Measurements from ENCODE around the gene RPS29.

GRCh38 chr14:49585803-49586672, at the start of gene RPS29:
- TF ChIP-seq CTCF (IDR thresholded peaks at IDR 0.05): no peak
- no peak for TF ChIP-seq SIN3A (IDR thresholded peaks at IDR 0.05; ENCODE audit: borderline replicate concordance, insufficient read depth, low read depth, low read length)
- no peak for TF ChIP-seq REST (IDR thresholded peaks at IDR 0.05; ENCODE audit: insufficient read depth in 1 of 2, low read depth in 2 of 2, low read length in 1 of 2)
- TF ChIP-seq POLR2AphosphoS5 (IDR thresholded peaks at IDR 0.05; ENCODE audit: low read depth, low read length): peak; percentile 91
- TF ChIP-seq TCF7L2 (IDR thresholded peaks at IDR 0.05; ENCODE audit: low read depth, low read length): no peak

Measured in Panc1 (cell line).